Loucy (cell line): ENCODE data around the gene RPL11.

ENCODE experiments used
- EZH2phosphoT487 ChIP-seq: fragments of 200-600 bp; IDR thresholded peaks from 2 replicates; pipeline ENCODE4 v1.6.1; 2018; ENCODE audit warnings: antibody characterized with exemption, mild to moderate bottlenecking, moderate library complexity, borderline replicate concordance
- TF ChIP-seq, protein P1 (sequence below): fragments of 200-600 bp; sonication (generic); conservative IDR thresholded peaks from 2 replicates; pipeline ENCODE4 v1.5.1; 2014; ENCODE audit warnings: mild to moderate bottlenecking, antibody characterized with exemption, low read length

DNA sequence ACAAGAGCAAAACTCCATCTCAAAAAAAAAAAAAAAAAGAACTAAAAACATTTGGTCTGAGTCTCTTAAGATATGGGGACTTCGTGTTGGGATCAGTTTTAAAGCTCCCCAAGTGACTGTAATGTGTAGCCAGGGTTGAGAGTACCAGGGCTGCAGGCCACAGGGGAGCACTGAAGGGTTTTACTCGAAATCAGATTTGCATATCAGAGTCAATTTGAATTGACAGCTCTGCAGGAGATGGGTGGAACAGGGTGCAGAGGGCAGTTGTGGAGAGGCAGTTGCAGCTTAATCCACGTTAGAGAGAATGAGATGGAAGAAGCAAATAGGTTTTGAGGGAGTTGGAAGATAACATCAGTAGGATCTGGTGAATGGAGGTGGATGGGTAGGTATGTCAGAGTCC lies 31.0 kb downstream of the RPL11 start:
- TF ChIP-seq, protein P1, sequence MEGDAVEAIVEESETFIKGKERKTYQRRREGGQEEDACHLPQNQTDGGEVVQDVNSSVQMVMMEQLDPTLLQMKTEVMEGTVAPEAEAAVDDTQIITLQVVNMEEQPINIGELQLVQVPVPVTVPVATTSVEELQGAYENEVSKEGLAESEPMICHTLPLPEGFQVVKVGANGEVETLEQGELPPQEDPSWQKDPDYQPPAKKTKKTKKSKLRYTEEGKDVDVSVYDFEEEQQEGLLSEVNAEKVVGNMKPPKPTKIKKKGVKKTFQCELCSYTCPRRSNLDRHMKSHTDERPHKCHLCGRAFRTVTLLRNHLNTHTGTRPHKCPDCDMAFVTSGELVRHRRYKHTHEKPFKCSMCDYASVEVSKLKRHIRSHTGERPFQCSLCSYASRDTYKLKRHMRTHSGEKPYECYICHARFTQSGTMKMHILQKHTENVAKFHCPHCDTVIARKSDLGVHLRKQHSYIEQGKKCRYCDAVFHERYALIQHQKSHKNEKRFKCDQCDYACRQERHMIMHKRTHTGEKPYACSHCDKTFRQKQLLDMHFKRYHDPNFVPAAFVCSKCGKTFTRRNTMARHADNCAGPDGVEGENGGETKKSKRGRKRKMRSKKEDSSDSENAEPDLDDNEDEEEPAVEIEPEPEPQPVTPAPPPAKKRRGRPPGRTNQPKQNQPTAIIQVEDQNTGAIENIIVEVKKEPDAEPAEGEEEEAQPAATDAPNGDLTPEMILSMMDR, result no peak
- TF ChIP-seq EZH2phosphoT487, result no peak
